GM11168 (cell line): ENCODE measurements around the gene MTRR.

ENCODE experiments used
- in situ Hi-C: fragments of 300-500 bp; cut with MboI; formaldehyde crosslinking; loops from one replicate; pipeline ENCODE4 v1.12.0; 2022; ENCODE audit warnings: low sequenced_read_pairs; ENCODE audit not compliant: unreplicated experiment

MTRR gene

DNA sequence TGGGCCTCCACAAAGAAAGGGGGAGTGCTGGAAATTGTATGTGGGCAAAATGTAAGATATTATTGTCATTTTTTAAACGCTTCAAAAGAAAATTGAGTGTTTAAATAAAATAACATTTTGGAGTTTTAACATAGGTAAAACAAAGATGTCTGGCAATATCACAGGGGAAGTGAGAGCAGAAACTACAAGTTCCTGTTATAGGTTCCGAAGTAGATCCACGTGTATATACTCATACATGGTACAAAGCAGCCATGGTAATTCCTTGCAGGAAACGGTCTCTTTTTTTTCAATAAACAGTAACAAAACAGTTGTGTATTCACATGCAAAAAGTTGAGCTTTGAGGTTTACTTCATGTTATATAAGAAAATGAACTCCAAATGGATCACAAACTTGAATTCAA is 78.4 kb downstream of the MTRR start:
- in situ Hi-C loops, result loop anchor here (25.0 kb wide), 1 partner anchor 1265 kb away; no protein-coding TSS in a partner anchor
